Testis (tissue), 2 donors: Measurements from ENCODE around the gene ESRRB.

ENCODE experiments used
- CTCF ChIP-seq, 3 experiments: fragments of 450-650 bp in 2 of 3; fragments of 200-600 bp in 1 of 3; sonication (generic) in 1 of 3; IDR thresholded peaks; one replicate each; pipeline ENCODE4 v1.5.1; 2016 to 2019; ENCODE audit warnings: antibody characterized with exemption in 3 of 3, mild to moderate bottlenecking in 2 of 3, moderate library complexity in 1 of 3
- POLR2A ChIP-seq: fragments of 450-650 bp; IDR thresholded peaks from one replicate; pipeline ENCODE4 v1.6.1; 2017; ENCODE audit warnings: antibody characterized with exemption, mild to moderate bottlenecking, moderate library complexity

GRCh38 chr14:76382495-76382832 is 6.5 kb downstream of the ESRRB start:
- no peak for TF ChIP-seq CTCF (IDR thresholded peaks at IDR 0.05)
- TF ChIP-seq POLR2A, result no peak
